Middle frontal gyrus (tissue), 1 donor: ENCODE measurements around the gene PGR.
"Not testable (repeated sequence)": the region's sequence is repeated elsewhere in the genome, so short reads cannot be mapped to it uniquely, and the experiment has no call there.

ENCODE experiments used
- DNase-seq: peaks from one replicate; pipeline ENCODE4 v3.0.0-alpha.2; 2015; ENCODE audit warnings: low spot score; ENCODE audit errors: extremely low spot score

Gene PGR

DNA sequence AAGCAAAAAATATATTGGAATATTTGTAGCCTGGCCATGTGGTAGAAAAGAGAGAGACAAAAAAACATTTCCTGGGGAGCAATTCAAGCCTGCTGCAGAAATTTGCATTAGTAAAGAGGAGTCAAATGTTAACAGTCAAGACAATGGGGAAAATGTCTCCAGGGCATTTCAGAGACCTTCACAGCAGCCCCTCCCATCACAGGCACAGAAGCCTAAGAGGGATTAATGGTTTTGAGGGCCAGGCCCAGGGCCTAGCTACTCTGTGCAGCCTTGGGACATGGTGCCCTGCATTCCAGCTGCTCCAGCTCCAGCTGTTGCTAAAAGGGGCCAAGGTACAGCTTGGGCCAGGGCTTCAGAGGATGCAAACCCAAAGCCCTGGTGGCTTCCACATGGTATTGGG lies 46.8 kb downstream of the PGR start:
- no peak for DNase-seq

DNA sequence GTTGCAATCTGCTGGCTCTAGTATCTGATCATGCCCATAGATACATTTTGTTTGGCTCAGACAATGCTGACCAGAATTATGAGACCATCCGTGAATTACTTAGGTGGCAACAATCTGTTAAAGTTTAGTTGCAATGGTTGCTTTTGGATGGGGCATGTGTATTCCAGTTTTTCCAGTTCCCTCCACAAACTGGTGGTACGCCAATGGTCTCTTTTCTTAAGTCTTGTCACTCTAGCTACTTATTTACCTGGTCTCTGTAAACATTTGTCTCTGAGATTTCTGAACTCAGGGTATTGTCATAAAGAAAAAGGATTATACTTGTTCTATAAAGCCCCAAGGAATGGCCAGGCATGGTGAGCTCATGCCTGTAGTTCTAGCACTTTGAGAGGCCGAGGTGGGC lies 65.9 kb downstream of the PGR start:
- DNase-seq = no peak

DNA sequence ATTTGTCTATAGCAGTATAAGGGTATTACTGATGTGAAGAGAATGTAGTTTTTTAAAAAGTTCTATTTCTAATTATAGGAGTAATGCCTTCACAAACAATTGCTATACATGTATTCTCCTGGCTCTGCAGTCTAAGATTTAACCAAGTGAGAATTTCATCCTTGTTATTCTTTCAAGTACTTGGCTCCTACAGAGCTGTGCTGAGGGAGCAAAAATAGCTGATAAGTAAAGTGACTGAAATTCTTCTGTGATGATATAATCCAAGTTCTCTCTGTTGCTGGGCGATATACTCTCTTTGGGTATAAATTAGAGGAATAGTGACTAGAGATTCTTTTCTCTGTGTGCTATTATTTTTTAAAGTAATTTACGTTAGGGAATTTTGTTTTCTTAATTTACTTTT lies 68.0 kb downstream of the PGR start:
- DNase-seq = no peak

- DNase-seq = no peak
Measured at GRCh38 chr11:101059331-101059730, 70.3 kb downstream of the PGR start.

- no peak for DNase-seq
Measured at GRCh38 chr11:101053492-101053891, 76.1 kb downstream of the PGR start.

DNA sequence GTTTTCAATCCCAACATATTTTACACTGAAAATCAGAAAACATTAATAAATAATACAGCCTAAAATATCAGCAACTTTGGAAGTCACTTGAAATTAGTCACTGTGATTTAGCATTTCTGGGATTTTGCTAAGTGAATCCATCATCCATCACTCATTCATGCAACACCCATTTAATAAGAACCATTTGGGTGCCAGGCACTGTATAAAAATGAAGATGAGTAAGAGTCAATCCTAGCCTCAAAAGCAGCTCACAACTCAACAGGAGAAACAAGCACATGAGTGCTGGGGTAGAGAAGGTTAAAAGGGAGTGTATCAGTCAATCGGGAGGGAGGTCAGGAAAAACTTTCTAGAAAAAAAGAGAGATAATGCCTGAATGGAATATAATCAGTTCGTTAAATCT lies 77.9 kb downstream of the PGR start:
- no peak for DNase-seq

GRCh38 chr11:101049813-101050212 lies 79.8 kb downstream of the PGR start:
- DNase-seq = no peak

DNA sequence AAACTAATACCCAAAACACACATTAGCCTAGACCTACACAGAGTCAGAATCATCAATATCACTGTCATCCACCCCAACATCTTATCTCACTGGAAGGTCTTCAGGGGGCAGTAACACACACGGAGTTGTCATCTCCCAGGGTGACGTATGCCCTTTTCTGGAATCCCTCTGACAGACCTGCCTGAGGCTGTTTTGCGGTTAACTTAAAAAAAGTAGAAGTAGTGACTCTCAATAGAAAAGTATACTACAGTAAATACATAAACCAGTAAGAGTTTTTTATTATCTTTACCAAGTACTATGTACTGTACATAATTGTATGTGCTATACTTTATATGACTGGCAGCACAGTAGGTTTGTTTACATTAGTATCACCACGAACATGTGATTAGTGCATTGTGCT lies 80.5 kb downstream of the PGR start:
- DNase-seq = no peak

GRCh38 chr11:101048479-101048878 lies 81.1 kb downstream of the PGR start:
- DNase-seq = no peak

DNA sequence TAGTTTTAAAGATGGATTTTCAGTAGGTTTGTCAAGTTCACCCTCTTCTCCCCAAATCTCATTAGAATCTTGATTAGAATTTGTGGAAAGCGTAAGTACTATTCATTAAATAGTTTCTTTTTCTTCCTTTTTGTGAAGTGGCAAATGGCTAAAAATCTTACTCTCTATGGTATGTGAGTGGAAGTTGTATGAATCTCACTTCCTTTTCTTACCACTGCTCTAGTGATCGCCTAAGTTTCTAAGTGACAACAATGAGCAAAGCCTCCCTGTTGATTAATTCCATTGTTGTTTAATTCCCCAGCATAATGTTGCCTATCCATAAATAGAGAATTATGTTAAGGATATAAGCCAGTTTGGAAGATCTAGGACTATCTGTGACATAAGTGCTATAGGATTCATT lies 82.7 kb downstream of the PGR start:
- no peak for DNase-seq

DNA sequence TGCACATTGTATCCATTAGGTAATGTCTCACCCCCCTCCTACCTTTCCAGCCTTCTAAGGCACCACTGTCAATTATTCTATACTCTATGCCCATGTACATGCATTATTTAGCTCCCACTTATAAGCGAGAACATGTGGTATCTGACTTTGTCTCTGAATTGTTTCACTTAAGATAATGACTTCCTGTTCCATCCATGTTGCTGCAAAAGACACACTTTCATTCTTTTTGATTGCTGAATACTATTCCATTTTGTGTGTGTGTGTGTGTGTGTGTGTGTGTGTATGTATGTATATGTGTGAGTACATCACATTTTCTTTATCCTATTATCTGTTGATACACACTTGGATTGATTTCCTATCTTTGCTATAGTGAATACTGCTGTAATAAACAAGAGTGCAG lies 84.2 kb downstream of the PGR start:
- no peak for DNase-seq

GRCh38 chr11:101043940-101044339 lies 85.7 kb downstream of the PGR start:
- no peak for DNase-seq

- no peak for DNase-seq
Measured at GRCh38 chr11:101035872-101036271, 93.7 kb downstream of the PGR start.

GRCh38 chr11:101034076-101034475 lies 95.5 kb downstream of the PGR start:
- DNase-seq = no peak

DNA sequence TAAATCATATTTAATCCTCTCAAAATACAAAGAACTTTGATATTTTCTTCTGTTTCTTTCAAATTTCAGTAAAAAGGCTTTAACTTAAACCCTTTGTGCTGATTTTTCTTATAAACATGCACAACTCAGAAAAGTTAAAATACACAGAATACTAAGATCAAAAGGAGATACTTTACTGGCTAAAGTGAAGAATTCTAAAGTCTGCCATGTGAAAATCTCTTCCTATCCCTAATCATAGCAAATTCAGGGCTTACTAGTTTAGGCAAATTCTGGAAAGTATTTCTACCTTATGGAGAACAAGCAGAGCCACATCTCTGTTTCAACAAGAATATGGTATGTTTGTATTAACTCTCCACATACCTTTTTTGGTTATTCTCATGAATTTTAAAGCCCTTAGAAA lies 96.6 kb downstream of the PGR start:
- no peak for DNase-seq

DNA sequence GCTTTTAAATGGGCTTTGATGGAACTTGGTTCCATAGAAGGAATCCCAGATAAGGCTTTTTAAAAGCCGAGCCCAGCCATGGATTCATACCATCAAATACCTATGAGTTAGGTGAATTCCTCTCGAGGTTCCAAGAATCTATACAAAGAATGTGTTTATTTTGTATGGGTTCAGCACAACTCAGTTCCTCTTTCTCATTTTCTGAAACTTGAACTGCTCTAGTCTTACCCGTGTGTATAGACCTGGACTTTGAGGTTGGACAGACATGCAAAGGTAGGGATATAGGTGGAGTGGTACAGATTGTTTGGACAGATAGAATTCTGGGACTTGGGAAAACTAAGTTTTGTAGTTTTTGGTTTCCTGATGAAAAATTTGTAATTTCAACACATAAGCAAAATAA lies 97.9 kb downstream of the PGR start:
- no peak for DNase-seq

DNA sequence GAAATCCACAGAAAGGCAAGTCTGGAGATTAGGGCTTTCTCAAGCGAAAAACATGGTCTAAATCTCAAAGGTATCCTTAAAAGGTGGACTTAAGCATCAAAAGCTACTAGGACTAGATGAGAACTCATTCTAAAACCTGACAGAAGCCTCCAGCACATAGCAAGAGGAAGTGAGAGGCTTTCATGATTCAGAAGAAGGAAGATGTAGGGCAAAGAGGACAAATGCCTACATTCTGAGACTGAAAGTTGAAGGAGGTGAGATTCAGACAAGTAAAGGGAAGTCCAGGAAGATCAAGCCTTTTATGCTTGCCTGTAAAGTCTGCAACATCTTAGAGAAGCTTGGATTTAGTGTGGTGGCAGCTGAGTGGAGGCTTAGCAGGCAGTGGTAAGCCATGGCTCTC lies 98.9 kb downstream of the PGR start:
- DNase-seq = no peak

- no peak for DNase-seq
Measured at GRCh38 chr11:101030015-101030414, 99.6 kb downstream of the PGR start.

DNA sequence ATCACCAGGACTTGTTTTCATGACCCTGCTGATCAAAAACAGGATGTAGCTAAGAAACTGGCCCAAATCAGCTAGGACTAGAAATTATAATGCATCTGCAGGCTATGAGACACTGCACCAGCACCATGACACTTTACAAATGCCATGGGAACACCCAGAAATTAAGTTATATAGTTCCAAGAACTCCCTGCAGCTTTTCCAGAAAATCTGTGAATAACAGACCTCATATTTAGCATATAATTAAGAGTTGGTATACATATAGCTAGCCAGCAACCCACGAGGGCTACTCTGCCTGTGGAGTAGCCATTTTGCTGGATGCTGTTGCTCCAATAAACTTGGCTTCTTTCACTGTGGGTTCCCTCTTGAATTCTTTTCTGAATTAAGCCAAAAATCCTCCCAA lies 101.0 kb downstream of the PGR start:
- DNase-seq = no peak

GRCh38 chr11:101022256-101022655 lies 107.4 kb downstream of the PGR start:
- no peak for DNase-seq

GRCh38 chr11:101019870-101020269 lies 109.7 kb downstream of the PGR start:
- DNase-seq = no peak

GRCh38 chr11:101014600-101015285 lies 114.9 kb downstream of the PGR start:
- no peak for DNase-seq

- DNase-seq = not testable (repeated sequence)
Measured at GRCh38 chr11:101013702-101014101, 115.9 kb downstream of the PGR start.

GRCh38 chr11:101011881-101012280 lies 117.7 kb downstream of the PGR start:
- no peak for DNase-seq
